ENCODE data around the gene NUP107. TPM values are rescaled to one million over a fixed set of nuclear protein-coding genes. Genes with fewer than 3 reads are reported as not detected.

NUP107 gene
- total RNA-seq, 1 experiment from 2014 or later = 99.0 TPM

DNA sequence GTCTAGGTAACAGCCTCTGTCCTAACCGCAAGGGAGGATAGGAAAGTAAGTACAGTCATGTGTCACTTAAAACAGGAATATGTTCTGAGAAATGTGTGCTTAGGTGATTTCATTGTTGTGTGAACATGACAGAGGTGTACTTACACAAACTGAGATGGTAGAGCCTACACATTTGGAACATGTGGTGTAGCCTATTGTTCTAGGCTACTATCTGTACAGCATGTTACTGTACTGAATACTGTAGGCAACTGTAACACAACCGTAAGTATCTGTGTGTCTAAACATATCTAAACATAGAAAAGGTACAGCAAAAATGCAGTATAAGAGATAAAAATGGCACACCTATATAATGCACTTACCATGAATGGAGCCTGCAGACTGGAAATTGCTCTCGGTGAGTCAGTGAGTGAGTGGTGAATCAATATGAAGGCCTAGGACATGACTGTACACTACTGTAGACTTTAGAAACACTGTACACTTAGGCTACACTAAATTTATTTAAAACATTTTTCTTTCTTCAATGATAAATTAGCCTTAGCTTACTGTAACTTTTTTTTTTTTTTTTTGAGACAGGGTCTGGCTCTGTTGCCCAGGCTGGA lies 108.0 kb downstream of the NUP107 start:
- Histone ChIP-seq H4K20me1 (ENCODE audit: insufficient read depth) (no peaks in the 10 kb centered on the region), H3K4me2 (ENCODE audit: low read length) (peak overlapping the region; percentile 37), H3K79me2 (ENCODE audit: insufficient read depth, low read length) (no peaks in the 10 kb centered on the region), H3K27me3 (ENCODE audit: insufficient read depth, low read length) (no peaks in the 10 kb centered on the region), H3K36me3 (ENCODE audit: control insufficient read depth in 1 of 2, insufficient read depth in 2 of 2, low read length in 2 of 2) (no peaks in the 10 kb centered on the region), H3K9me2 (ENCODE audit: insufficient read depth) (no peaks in the 10 kb centered on the region), H3K9ac (ENCODE audit: low read length) (no peak overlapping the region), H3K4me3 (replicated peaks in 1 of 2; ENCODE audit: low read depth in 1 of 2, low read length in 2 of 2) (no peak overlapping the region), H3K9me3 (ENCODE audit: control insufficient read depth in 1 of 2, insufficient read depth in 1 of 2, low read depth in 1 of 2, low read length in 2 of 2) (no peaks in the 10 kb centered on the region), H3K27ac (ENCODE audit: low read depth, low read length) (no peak overlapping the region), H3K4me1 (ENCODE audit: control insufficient read depth in 1 of 2, insufficient read depth in 2 of 2, low read length in 2 of 2) (peaks cover 7 to 37% of the 10 kb centered on the region in 2 experiments), H2AFZ (ENCODE audit: low read depth, low read length, poor library complexity, severe bottlenecking) (peak overlapping the region; percentile 73)
- TF ChIP-seq POLR2AphosphoS5 (IDR thresholded peaks at IDR 0.05; ENCODE audit: low read depth, low read length) (no peak), FOSL1 (IDR thresholded peaks at IDR 0.05; ENCODE audit: low read depth) (peak; percentile 64)
- intact Hi-C loops (cut with micrococcal nuclease) = no loop called here
- ChIA-PET RAD21 (ENCODE audit: low non-redundant PET in 1 of 2, low total read pairs in 2 of 2, uncharacterized antibody in 2 of 2, unreplicated experiment in 2 of 2) (no interaction called here), POLR2A (interaction anchor here (2.4 kb wide), 1 partner anchor 13 kb away, joined by 7 read pairs; the partner anchor contains the start of gene MDM2), CTCF (no interaction called here)
- DNase-seq (ENCODE audit: low read depth, low spot score) (no peak), ATAC-seq (peak; percentile 41; the same call in 1 of the 2 replicates)
- BruUV-seq (replicated peaks) = no TSS peak

Other genes with a start within 250 kb of the NUP107 start
- gene RAP1B, start 76.1 kb upstream of the NUP107 start, total RNA-seq (2021; ENCODE audit: unreplicated experiment) = 79.2 TPM
- gene SLC35E3, start 59.2 kb downstream of the NUP107 start, total RNA-seq (2021; ENCODE audit: unreplicated experiment) = 4.9 TPM
- 170 TPM for gene MDM2, start 121.2 kb downstream of the NUP107 start, total RNA-seq (2021; ENCODE audit: unreplicated experiment)
- gene CPM, start 246.2 kb downstream of the NUP107 start, total RNA-seq (2021; ENCODE audit: unreplicated experiment) = 5.3 TPM